HL-60/S4 treated with retinoic acid at 250 ng/mL for 4 days and 3 days (cell line): ENCODE results near the gene ARHGDIA.
"Not testable (repeated sequence)": the region's sequence is repeated elsewhere in the genome, so short reads cannot be mapped to it uniquely, and the experiment has no call there.

Experiments used
- in situ Hi-C: fragments of 300-500 bp; cut with MboI; formaldehyde crosslinking; loops from 2 replicates; pipeline ENCODE4 v1.7.0; 2022; ENCODE audit warnings: low sequenced_read_pairs

Gene ARHGDIA

GRCh38 chr17:81870981-81871386 lies at the start of gene ARHGDIA:
Gene ARHGDIA, minus strand, starts transcription at chr17:81871337. Its CDS starts 1,407 bp downstream, at chr17:81869930.
- in situ Hi-C loops = no loop called here

- in situ Hi-C loops = no loop called here
These were observed 47.9 kb upstream of the ARHGDIA start for GRCh38 chr17:81918832-81919545.

GRCh38 chr17:81918333-81918669 lies 47.2 kb upstream of the ARHGDIA start:
- in situ Hi-C loops = not testable (repeated sequence)

GRCh38 chr17:81917565-81918332 lies 46.6 kb upstream of the ARHGDIA start, which contains the start of gene SIRT7:
Gene SIRT7, minus strand, starts transcription at chr17:81918176. Its CDS starts 45 bp downstream, at chr17:81918131.
- in situ Hi-C loops = no loop called here

- in situ Hi-C loops = no loop called here
These were observed 45.3 kb upstream of the ARHGDIA start for GRCh38 chr17:81916234-81917001.

GRCh38 chr17:81915331-81915730 lies 44.2 kb upstream of the ARHGDIA start:
- in situ Hi-C loops = no loop called here

- in situ Hi-C loops = no loop called here
These were observed 43.1 kb upstream of the ARHGDIA start for GRCh38 chr17:81914103-81914850.

- in situ Hi-C loops = no loop called here
These were observed 42.4 kb upstream of the ARHGDIA start for GRCh38 chr17:81913394-81914102.

GRCh38 chr17:81912441-81913309 lies 41.5 kb upstream of the ARHGDIA start:
- in situ Hi-C loops = no loop called here

- in situ Hi-C loops = no loop called here
These were observed 40.8 kb upstream of the ARHGDIA start for GRCh38 chr17:81911969-81912368.

GRCh38 chr17:81911277-81911961 lies 40.3 kb upstream of the ARHGDIA start, which contains the start of gene PCYT2:
Gene PCYT2, minus strand, starts transcription at chr17:81911399. Its CDS starts 44 bp downstream, at chr17:81911355.
- in situ Hi-C loops = no loop called here

- in situ Hi-C loops = no loop called here
These were observed 39.7 kb upstream of the ARHGDIA start for GRCh38 chr17:81910840-81911276.

- in situ Hi-C loops = no loop called here
These were observed 39.1 kb upstream of the ARHGDIA start for GRCh38 chr17:81909966-81910839.

- in situ Hi-C loops = no loop called here
These were observed 38.1 kb upstream of the ARHGDIA start for GRCh38 chr17:81909231-81909630.

GRCh38 chr17:81908793-81909192 lies 37.7 kb upstream of the ARHGDIA start:
- in situ Hi-C loops = no loop called here

- in situ Hi-C loops = no loop called here
These were observed 36.3 kb upstream of the ARHGDIA start for GRCh38 chr17:81907219-81908145.
